ENCODE data around the gene CCL5. TPM values are rescaled to one million over a fixed set of nuclear protein-coding genes. Genes with fewer than 3 reads are reported as not detected.

CCL5 gene
- polyA plus RNA-seq, 1 donor (not counting 4 experiments of a cell fraction or from before 2014, with no cell fraction given): 0.46 TPM

- H3K27ac ChIP-seq (ENCODE audit: control insufficient read depth, insufficient read depth, low read length): no peak overlapping the region
- no peak overlapping the region for H2AFZ ChIP-seq (ENCODE audit: control insufficient read depth, low read length)
- TF ChIP-seq CTCF (optimal IDR thresholded peaks at IDR 0.05 in 1 of 3, IDR thresholded peaks at IDR 0.05 in 1 of 3, conservative IDR thresholded peaks at IDR 0.05 in 1 of 3; ENCODE audit: extremely low read depth in 1 of 3, insufficient read depth in 2 of 3, low read length in 3 of 3) (no peak), EZH2 (IDR thresholded peaks at IDR 0.05; ENCODE audit: low read length) (no peak)
- H3K9ac ChIP-seq (ENCODE audit: control insufficient read depth, extremely low read depth, insufficient read depth, low read length): no peak overlapping the region
- H3K9me1 ChIP-seq (ENCODE audit: control insufficient read depth, extremely low read depth, insufficient read depth, low read length): no peaks in the 10 kb centered on the region
- no peaks in the 10 kb centered on the region for H4K20me1 ChIP-seq (ENCODE audit: control insufficient read depth, extremely low read depth, insufficient read depth, low read length)
- DNase-seq (ENCODE audit: low read depth, low spot score): no peak
- no peaks in the 10 kb centered on the region for H3K4me1 ChIP-seq (ENCODE audit: control insufficient read depth, extremely low read depth, insufficient read depth, low read length)
- dilution Hi-C loops (cut with MboI; ENCODE audit: extremely low pct_ligation_motif_present, low sequenced_read_pairs): no loop called here
- no peaks in the 10 kb centered on the region for H3K79me2 ChIP-seq (ENCODE audit: control insufficient read depth, insufficient read depth, low read length)
- no peaks in the 10 kb centered on the region for H3K9me3 ChIP-seq (ENCODE audit: control insufficient read depth, low read depth, low read length)
- FAIRE-seq: no peak
- no peaks in the 10 kb centered on the region for H3K27me3 ChIP-seq (ENCODE audit: control insufficient read depth, extremely low read depth, insufficient read depth, low read length)
- no peak overlapping the region for H3K4me2 ChIP-seq (ENCODE audit: control insufficient read depth, extremely low read depth, insufficient read depth, low read depth, low read length)
- no peak overlapping the region for H3K4me3 ChIP-seq (ENCODE audit: control insufficient read depth in 2 of 3, extremely low read depth in 1 of 3, insufficient read depth in 2 of 3, low read depth in 1 of 3, low read length in 3 of 3)
- no peaks in the 10 kb centered on the region for H3K36me3 ChIP-seq (ENCODE audit: control insufficient read depth in 2 of 2, extremely low read depth in 1 of 2, insufficient read depth in 2 of 2, low read length in 2 of 2)
Observed at GRCh38 chr17:35913609-35914008, 33.4 kb upstream of the CCL5 start.

GRCh38 chr17:35912942-35913341 lies 32.8 kb upstream of the CCL5 start:
- no peak overlapping the region for H3K27ac ChIP-seq (ENCODE audit: control insufficient read depth, insufficient read depth, low read length)
- H3K27me3 ChIP-seq (ENCODE audit: control insufficient read depth, extremely low read depth, insufficient read depth, low read length): no peaks in the 10 kb centered on the region
- no peaks in the 10 kb centered on the region for H4K20me1 ChIP-seq (ENCODE audit: control insufficient read depth, extremely low read depth, insufficient read depth, low read length)
- H3K4me3 ChIP-seq (ENCODE audit: control insufficient read depth in 2 of 3, extremely low read depth in 1 of 3, insufficient read depth in 2 of 3, low read depth in 1 of 3, low read length in 3 of 3): no peak overlapping the region
- no peak for TF ChIP-seq EZH2 (IDR thresholded peaks at IDR 0.05; ENCODE audit: low read length)
- TF ChIP-seq CTCF (optimal IDR thresholded peaks at IDR 0.05 in 1 of 3, IDR thresholded peaks at IDR 0.05 in 1 of 3, conservative IDR thresholded peaks at IDR 0.05 in 1 of 3; ENCODE audit: extremely low read depth in 1 of 3, insufficient read depth in 2 of 3, low read length in 3 of 3): no peak
- no peak overlapping the region for H3K9ac ChIP-seq (ENCODE audit: control insufficient read depth, extremely low read depth, insufficient read depth, low read length)
- no peak overlapping the region for H2AFZ ChIP-seq (ENCODE audit: control insufficient read depth, low read length)
- no peak overlapping the region for H3K4me2 ChIP-seq (ENCODE audit: control insufficient read depth, extremely low read depth, insufficient read depth, low read depth, low read length)
- dilution Hi-C loops (cut with MboI; ENCODE audit: extremely low pct_ligation_motif_present, low sequenced_read_pairs): no loop called here
- H3K4me1 ChIP-seq (ENCODE audit: control insufficient read depth, extremely low read depth, insufficient read depth, low read length): no peaks in the 10 kb centered on the region
- H3K79me2 ChIP-seq (ENCODE audit: control insufficient read depth, insufficient read depth, low read length): no peaks in the 10 kb centered on the region
- DNase-seq (ENCODE audit: low read depth, low spot score): no peak
- FAIRE-seq: no peak
- H3K9me1 ChIP-seq (ENCODE audit: control insufficient read depth, extremely low read depth, insufficient read depth, low read length): no peaks in the 10 kb centered on the region
- H3K9me3 ChIP-seq (ENCODE audit: control insufficient read depth, low read depth, low read length): no peaks in the 10 kb centered on the region
- H3K36me3 ChIP-seq (ENCODE audit: control insufficient read depth in 2 of 2, extremely low read depth in 1 of 2, insufficient read depth in 2 of 2, low read length in 2 of 2): no peaks in the 10 kb centered on the region
